Kidney epithelial cell (primary cell): Measurements from ENCODE around the gene SFSWAP. TPM values are rescaled to one million over a fixed set of nuclear protein-coding genes. Genes with fewer than 3 reads are reported as not detected.

Experiments used
- DNase-seq: peaks from one replicate; pipeline ENCODE4 v3.0.0-alpha.2; 2010; ENCODE audit warnings: low read depth
- H3K27me3 ChIP-seq: 2 replicates; pipeline ENCODE4 v1.6.0; 2011; ENCODE audit warnings: low read length; ENCODE audit not compliant: control insufficient read depth, insufficient read depth
- H3K36me3 ChIP-seq: 2 replicates; pipeline ENCODE4 v1.5.1; 2011; ENCODE audit warnings: low read length; ENCODE audit not compliant: control insufficient read depth, insufficient read depth
- H3K4me3 ChIP-seq: 2 replicates; pipeline ENCODE4 v1.5.1; 2011; ENCODE audit warnings: low read depth, mild to moderate bottlenecking, control low read depth, low read length
- total RNA-seq: library from RNA; depleted of rRNA; stranded (reverse); fragments of >200 nt; gene quantifications from 2 replicates; pipeline ENCODE4 v1.2.3, GENCODE V29; 2015
- TF ChIP-seq, protein P1 (sequence below): IDR thresholded peaks from 2 replicates; pipeline ENCODE4 v1.5.1; 2011; ENCODE audit warnings: mild to moderate bottlenecking, moderate library complexity, low read length, control low read depth, inconsistent platforms; ENCODE audit not compliant: insufficient read depth, poor library complexity, severe bottlenecking

Gene SFSWAP
- total RNA-seq, 1 donor from 2014 or later: 27.7 TPM

DNA sequence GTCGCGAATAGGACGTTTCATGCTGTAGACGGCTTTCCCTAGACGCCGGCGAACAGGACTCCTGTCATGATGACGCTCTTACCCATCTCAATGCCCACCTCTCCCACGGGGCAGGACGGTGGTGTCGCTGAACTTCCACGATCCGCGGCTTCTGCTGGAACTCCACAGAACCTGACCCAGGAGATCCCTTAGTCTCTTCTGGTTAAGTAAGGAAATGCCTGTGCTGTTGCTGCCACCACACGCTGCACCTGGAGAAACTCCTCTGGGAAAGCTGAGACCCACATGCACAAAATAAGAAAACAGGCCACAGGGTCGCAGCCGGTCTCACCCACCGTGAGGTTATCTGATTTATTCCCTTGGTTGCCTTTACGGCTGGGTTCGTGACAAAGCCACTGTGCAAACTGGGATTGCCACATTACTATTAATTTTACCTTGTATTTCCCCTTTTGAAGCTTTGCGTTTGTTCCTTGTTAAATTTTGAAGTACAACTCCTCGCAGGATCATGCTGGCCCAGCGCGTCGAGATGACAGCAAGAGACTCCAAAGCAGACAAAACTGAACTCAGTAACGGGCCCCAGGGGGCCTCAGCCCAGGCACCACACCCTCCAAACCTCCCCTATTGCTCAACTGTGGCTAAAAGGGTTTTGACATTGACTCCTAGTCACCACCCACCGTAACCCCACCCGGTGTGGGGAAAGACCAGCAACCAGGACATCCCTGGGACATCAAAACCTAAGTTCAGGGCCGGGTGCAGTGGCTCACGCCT is 108.1 kb downstream of the SFSWAP start:
- Histone ChIP-seq H3K36me3 (no peaks in the 10 kb centered on the region), H3K27me3 (peaks cover 2% of the 10 kb centered on the region), H3K4me3 (no peak overlapping the region)
- DNase-seq: no peak
- TF ChIP-seq, protein P1, sequence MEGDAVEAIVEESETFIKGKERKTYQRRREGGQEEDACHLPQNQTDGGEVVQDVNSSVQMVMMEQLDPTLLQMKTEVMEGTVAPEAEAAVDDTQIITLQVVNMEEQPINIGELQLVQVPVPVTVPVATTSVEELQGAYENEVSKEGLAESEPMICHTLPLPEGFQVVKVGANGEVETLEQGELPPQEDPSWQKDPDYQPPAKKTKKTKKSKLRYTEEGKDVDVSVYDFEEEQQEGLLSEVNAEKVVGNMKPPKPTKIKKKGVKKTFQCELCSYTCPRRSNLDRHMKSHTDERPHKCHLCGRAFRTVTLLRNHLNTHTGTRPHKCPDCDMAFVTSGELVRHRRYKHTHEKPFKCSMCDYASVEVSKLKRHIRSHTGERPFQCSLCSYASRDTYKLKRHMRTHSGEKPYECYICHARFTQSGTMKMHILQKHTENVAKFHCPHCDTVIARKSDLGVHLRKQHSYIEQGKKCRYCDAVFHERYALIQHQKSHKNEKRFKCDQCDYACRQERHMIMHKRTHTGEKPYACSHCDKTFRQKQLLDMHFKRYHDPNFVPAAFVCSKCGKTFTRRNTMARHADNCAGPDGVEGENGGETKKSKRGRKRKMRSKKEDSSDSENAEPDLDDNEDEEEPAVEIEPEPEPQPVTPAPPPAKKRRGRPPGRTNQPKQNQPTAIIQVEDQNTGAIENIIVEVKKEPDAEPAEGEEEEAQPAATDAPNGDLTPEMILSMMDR: no peak

DNA sequence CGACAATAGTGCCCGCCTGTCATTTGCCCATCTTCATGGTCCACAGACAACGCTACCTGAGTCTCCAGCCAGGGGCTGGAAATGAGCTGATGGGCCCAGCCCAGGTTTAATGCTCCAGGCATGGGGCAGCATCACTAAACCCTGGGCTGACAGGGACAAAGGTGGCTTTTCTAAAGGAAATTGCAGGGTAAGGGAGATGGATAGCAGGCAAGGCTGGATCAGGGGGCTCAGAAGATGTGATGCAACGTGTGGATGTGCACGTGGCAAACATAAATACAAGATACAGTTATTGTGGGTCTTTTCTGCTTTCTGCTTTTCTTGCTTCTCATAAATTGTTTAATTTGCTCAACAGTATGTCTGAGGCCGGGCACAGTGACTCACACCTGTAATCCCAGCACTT is 113.6 kb downstream of the SFSWAP start:
- H3K27me3 ChIP-seq: peaks cover 22% of the 10 kb centered on the region
- no peaks in the 10 kb centered on the region for H3K36me3 ChIP-seq
- H3K4me3 ChIP-seq: no peak overlapping the region
- DNase-seq: no peak
- TF ChIP-seq, protein P1: no peak

DNA sequence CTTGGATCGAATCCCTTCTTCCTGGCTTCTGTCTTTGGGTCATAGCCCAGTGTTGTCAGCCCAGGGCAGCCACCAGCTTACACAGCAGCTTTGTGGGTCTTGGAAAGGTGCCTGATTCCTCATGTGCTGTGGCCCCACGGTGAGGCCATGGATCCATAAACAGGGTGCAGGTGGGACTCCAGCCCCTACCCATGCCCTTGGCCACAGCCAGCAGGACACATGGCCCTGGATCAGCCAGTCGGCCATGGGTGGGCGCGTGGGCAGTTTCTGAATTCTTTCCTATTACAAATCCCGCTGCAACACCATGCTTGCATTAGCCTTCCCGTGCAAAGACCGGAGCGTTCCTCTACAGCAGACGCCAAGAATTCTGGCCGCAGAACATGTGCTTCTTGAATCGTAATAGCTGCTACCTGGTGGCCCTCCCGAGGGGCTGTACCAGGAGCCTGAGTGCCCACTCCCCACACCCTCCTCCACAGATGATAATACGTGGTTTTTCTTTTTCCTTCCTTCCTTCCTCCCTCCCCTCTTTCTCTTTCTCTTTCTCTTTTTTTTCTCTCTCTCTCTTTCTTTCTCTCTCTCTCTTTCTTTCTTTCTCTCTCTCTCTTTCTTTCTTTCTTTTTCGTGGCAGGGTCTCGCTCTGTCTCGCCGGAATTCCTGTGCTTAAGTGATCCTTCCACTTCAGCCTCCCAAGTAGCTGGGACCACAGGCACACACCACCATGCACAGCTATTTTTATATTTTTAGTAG is 114.4 kb downstream of the SFSWAP start:
- DNase-seq: no peak
- no peaks in the 10 kb centered on the region for H3K36me3 ChIP-seq
- H3K4me3 ChIP-seq: no peak overlapping the region
- H3K27me3 ChIP-seq: peaks cover 31% of the 10 kb centered on the region
- TF ChIP-seq, protein P1: no peak

DNA sequence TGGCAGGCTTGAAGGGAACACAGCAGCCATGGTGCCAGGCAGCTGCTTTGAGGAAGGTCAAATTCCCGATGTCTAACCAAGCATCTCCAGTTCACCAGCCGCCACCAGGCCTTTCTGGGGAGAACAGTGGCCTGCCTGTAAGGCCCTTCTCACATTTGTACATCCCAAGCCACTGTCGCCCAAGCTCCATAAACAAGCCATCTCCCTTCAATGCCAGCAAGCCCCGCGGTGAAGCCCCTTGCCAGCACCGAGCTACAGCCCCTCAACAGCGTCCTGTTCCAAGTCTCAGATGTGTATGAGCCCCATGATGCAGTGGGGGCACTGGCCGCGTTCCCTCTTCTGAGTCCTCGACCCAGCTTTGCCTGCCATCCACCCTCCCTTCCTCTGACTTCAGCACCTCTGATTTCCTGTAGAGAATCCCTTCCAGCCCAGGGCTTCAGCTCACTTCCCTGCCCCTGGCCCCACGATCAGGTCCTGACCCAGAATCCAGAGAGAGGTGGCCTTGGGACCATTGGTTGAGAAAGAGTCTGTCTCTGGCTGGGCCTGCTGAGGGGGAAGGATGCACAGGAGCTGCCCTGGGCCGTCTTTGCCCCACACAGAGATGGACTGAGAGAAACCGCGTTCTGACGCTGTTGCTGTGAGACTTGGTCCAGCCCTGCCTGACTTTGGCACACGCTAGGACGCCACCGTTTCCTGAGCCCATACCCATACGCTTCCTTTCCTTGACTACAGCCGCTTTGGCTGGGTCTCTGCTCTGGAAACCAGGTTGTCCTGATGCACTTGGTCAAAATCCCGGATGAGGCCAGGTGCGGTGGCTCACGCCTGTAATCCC is 115.4 kb downstream of the SFSWAP start:
- no peak for DNase-seq
- Histone ChIP-seq H3K4me3 (no peak overlapping the region), H3K36me3 (no peaks in the 10 kb centered on the region), H3K27me3 (peaks cover 41% of the 10 kb centered on the region)
- TF ChIP-seq, protein P1: no peak

DNA sequence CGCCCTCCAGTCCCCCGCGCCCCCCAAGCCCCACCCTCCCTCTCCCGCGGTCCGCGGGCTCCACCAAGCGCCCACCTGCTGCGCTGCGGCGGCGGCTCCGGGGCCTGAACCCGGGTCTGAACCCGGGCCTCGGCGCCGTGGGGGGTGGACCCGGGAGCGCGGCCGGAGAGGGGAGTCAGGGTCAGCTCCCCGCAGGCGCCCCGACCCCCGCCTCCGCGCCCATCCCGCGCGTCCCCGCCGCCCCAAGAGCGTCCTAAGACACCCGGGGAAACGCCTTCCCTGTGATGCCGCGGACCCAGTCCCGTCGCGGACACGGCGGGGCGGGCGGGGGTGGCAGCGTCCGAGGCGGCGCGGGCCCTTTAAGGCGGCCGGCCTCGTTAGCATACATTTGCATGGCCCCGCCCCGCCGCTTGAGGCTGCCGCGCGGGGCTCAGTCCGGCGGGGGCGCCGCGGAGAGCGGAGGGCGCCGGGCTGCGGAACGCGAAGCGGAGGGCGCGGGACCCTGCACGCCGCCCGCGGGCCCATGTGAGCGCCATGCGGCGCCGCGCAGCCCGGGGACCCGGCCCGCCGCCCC is 117.2 kb downstream of the SFSWAP start, which contains the start of gene MMP17:
MMP17 (plus strand) TSS at position 433 of the 574 bp plus-strand sequence; CDS start at position 535, 102 bp downstream.
- peaks cover 52% of the 10 kb centered on the region for H3K27me3 ChIP-seq
- no peaks in the 10 kb centered on the region for H3K36me3 ChIP-seq
- peak within 1 kb of the TSS; percentile 40 for H3K4me3 ChIP-seq
- no peak for DNase-seq
- TF ChIP-seq, protein P1: no peak
